HG03571 (cell line): ENCODE measurements around the gene SLC25A41.
"Not testable (repeated sequence)": the region's sequence is repeated elsewhere in the genome, so short reads cannot be mapped to it uniquely, and the experiment has no call there.

ENCODE experiments used
- ATAC-seq: cut with Tn5 transposase; IDR thresholded peaks from one replicate; pipeline ENCODE4 v1.9.1; 2021; ENCODE audit not compliant: unreplicated experiment

Gene SLC25A41

GRCh38 chr19:6412447-6413091 lies 21.0 kb downstream of the SLC25A41 start:
- no peak for ATAC-seq

GRCh38 chr19:6412061-6412446 lies 21.5 kb downstream of the SLC25A41 start:
- no peak for ATAC-seq

GRCh38 chr19:6409346-6409745 lies 24.2 kb downstream of the SLC25A41 start:
- no peak for ATAC-seq

GRCh38 chr19:6406401-6406800 lies 27.2 kb downstream of the SLC25A41 start:
- ATAC-seq: no peak

- ATAC-seq: no peak
Observed at GRCh38 chr19:6402837-6403608, 30.5 kb downstream of the SLC25A41 start.

GRCh38 chr19:6402058-6402457 lies 31.5 kb downstream of the SLC25A41 start:
- no peak for ATAC-seq

- ATAC-seq: not testable (repeated sequence)
Observed at GRCh38 chr19:6400062-6400944, 33.3 kb downstream of the SLC25A41 start.

GRCh38 chr19:6396305-6396704 lies 37.3 kb downstream of the SLC25A41 start:
- no peak for ATAC-seq

GRCh38 chr19:6394831-6395230 lies 38.7 kb downstream of the SLC25A41 start:
- no peak for ATAC-seq

- no peak for ATAC-seq
Observed at GRCh38 chr19:6393983-6394412, 39.6 kb downstream of the SLC25A41 start.

- peak; percentile 72 for ATAC-seq
Observed at GRCh38 chr19:6393074-6393982, 40.2 kb downstream of the SLC25A41 start, which contains the start of gene GTF2F1. GTF2F1 (minus strand) TSS chr19:6393164; CDS start chr19:6392995, 169 bp downstream.

- ATAC-seq: peak; percentile 17
Observed at GRCh38 chr19:6392221-6393073, 41.1 kb downstream of the SLC25A41 start.

GRCh38 chr19:6387372-6387771 lies 46.2 kb downstream of the SLC25A41 start:
- ATAC-seq: no peak

- no peak for ATAC-seq
Observed at GRCh38 chr19:6384381-6384780, 49.2 kb downstream of the SLC25A41 start.

GRCh38 chr19:6383188-6383587 lies 50.4 kb downstream of the SLC25A41 start:
- no peak for ATAC-seq

- no peak for ATAC-seq
Observed at GRCh38 chr19:6381030-6381750, 52.4 kb downstream of the SLC25A41 start.

GRCh38 chr19:6379744-6380143 lies 53.8 kb downstream of the SLC25A41 start:
- no peak for ATAC-seq

- no peak for ATAC-seq
Observed at GRCh38 chr19:6378486-6378885, 55.1 kb downstream of the SLC25A41 start.

GRCh38 chr19:6378041-6378440 lies 55.5 kb downstream of the SLC25A41 start:
- ATAC-seq: no peak
